Measurements from ENCODE around the gene SAP30L. TPM values are rescaled to one million over a fixed set of nuclear protein-coding genes. Genes with fewer than 3 reads are reported as not detected.
A peak's percentile ranks its signal among the peaks of the same experiment; 100 is the strongest.

SAP30L gene
- total RNA-seq, 1 experiment from 2014 or later: 54.6 TPM

DNA sequence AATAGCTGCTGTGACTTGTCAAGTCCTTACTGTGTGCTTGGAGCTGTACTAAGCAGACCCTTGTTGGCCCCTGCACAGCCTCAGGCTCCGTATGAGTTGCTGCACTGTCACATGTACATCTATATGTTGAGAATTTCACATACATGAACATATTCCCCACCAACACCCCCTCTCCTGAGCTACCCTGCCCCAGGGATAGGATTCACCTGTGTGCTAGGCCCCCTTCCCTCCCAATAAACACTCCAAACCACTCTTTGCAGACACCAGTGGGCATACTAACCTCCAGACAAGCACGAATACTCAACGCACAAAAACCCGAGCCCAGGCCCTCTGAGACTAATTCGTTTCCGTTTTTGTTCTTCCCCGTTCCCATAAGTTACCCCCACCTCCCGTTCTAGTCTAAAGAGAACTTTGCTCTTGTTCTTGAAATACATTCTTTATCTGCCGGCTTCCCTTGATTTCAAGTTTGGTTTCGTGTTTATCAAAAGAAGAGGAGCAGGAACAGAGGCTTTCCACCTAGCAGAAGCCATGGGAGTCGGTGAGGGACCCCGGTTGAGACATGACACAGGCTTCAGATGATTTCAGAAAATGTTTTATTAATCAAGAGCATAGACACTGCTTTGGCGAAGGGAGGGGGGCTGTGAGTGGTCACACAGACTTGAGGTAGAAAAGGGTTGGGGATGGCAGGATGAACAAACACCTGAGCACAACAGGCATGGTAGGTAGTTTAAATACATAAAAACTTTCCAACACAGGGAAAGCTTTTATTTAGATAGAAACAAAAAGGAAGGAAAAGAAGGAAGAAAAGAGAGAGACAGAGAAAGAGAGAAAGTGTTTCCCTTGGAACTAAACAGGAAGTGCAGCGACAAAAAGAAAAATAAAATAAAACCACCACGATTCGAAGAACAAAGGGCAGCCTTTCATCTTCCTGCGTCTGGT is 28.9 kb downstream of the SAP30L start:
- CTCF ChIA-PET: no interaction called here
- POLR2A ChIA-PET: no interaction called here
- Histone ChIP-seq H3K4me1 (ENCODE audit: control insufficient read depth, insufficient read depth, low read length) (no peaks in the 10 kb centered on the region; the same call in 1 of the 2 replicates), H3K27ac (ENCODE audit: low read length) (no peak overlapping the region), H3K36me3 (ENCODE audit: control insufficient read depth, insufficient read depth, low read length) (no peaks in the 10 kb centered on the region), H3K9me3 (ENCODE audit: control insufficient read depth, insufficient read depth, low read depth, low read length) (no peaks in the 10 kb centered on the region), H3K27me3 (ENCODE audit: control insufficient read depth, insufficient read depth, low read length) (peaks cover 15% of the 10 kb centered on the region), H3K4me3 (ENCODE audit: low read depth in 2 of 2, low read length in 2 of 2) (no peak overlapping the region)
- in situ Hi-C loops (cut with HindIII; ENCODE audit: low pct_unique_long_range_greater_than_20kb, low sequenced_read_pairs) (no loop called here), intact Hi-C loops (cut with micrococcal nuclease; ENCODE audit: unreplicated experiment) (no loop called here)
- TF ChIP-seq, protein P1, sequence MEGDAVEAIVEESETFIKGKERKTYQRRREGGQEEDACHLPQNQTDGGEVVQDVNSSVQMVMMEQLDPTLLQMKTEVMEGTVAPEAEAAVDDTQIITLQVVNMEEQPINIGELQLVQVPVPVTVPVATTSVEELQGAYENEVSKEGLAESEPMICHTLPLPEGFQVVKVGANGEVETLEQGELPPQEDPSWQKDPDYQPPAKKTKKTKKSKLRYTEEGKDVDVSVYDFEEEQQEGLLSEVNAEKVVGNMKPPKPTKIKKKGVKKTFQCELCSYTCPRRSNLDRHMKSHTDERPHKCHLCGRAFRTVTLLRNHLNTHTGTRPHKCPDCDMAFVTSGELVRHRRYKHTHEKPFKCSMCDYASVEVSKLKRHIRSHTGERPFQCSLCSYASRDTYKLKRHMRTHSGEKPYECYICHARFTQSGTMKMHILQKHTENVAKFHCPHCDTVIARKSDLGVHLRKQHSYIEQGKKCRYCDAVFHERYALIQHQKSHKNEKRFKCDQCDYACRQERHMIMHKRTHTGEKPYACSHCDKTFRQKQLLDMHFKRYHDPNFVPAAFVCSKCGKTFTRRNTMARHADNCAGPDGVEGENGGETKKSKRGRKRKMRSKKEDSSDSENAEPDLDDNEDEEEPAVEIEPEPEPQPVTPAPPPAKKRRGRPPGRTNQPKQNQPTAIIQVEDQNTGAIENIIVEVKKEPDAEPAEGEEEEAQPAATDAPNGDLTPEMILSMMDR (IDR thresholded peaks at IDR 0.05): no peak
- TF ChIP-seq, protein P2, sequence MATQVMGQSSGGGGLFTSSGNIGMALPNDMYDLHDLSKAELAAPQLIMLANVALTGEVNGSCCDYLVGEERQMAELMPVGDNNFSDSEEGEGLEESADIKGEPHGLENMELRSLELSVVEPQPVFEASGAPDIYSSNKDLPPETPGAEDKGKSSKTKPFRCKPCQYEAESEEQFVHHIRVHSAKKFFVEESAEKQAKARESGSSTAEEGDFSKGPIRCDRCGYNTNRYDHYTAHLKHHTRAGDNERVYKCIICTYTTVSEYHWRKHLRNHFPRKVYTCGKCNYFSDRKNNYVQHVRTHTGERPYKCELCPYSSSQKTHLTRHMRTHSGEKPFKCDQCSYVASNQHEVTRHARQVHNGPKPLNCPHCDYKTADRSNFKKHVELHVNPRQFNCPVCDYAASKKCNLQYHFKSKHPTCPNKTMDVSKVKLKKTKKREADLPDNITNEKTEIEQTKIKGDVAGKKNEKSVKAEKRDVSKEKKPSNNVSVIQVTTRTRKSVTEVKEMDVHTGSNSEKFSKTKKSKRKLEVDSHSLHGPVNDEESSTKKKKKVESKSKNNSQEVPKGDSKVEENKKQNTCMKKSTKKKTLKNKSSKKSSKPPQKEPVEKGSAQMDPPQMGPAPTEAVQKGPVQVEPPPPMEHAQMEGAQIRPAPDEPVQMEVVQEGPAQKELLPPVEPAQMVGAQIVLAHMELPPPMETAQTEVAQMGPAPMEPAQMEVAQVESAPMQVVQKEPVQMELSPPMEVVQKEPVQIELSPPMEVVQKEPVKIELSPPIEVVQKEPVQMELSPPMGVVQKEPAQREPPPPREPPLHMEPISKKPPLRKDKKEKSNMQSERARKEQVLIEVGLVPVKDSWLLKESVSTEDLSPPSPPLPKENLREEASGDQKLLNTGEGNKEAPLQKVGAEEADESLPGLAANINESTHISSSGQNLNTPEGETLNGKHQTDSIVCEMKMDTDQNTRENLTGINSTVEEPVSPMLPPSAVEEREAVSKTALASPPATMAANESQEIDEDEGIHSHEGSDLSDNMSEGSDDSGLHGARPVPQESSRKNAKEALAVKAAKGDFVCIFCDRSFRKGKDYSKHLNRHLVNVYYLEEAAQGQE (IDR thresholded peaks at IDR 0.05; ENCODE audit: insufficient read depth in 1 of 2, low read depth in 2 of 2, low read length in 1 of 2): no peak
- TF ChIP-seq TCF7L2 (IDR thresholded peaks at IDR 0.05; ENCODE audit: low read depth, low read length) (no peak), POLR2AphosphoS5 (IDR thresholded peaks at IDR 0.05; ENCODE audit: low read depth, low read length) (no peak), SIN3A (IDR thresholded peaks at IDR 0.05; ENCODE audit: borderline replicate concordance, insufficient read depth, low read depth, low read length) (no peak)
- DNase-seq (ENCODE audit: low read depth, low spot score) (no peak), ATAC-seq (no peak)
- no TSS peak for BruUV-seq (replicated peaks)

DNA sequence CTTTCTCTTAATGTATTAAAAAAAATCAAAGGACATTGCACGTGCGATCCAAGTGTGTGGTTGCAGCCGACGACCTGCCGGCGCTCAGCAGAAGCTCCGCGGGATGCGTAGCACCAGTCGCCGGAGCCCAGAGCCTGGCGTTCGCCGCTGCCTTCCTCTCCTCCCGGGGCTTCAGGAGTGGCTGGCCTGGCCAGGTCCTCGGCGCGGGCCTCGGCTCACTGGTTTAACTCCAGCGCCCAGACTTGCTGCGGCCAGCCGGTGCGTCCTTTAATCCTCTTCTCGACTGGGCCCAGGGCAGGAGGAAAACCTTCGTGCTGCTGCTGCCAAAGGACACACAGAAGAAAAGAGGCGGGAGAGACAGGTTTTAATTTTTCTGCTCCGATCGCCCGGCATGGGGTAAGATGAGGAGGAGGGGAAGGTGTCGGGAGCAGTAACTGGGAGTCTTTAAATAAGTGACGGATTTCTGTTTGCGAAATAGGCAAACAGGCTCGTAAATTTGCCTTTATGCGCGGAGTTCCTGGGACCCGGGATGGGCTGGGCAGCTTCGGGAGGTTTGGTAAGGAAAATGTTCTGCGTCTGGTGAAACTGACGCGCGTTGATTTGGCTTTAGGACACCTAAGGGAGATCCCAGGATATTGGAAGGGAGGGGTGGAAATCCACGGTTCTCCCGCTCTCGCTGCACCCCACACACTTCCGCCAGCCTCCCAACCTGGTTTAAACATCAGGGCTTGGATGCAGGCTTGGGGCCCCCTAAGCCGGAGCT is 30.0 kb downstream of the SAP30L start:
- no peak overlapping the region for H3K27ac ChIP-seq (ENCODE audit: low read length)
- POLR2A ChIA-PET: no interaction called here
- ATAC-seq (no peak), DNase-seq (ENCODE audit: low read depth, low spot score) (no peak)
- intact Hi-C loops (cut with micrococcal nuclease; ENCODE audit: unreplicated experiment) (no loop called here), in situ Hi-C loops (cut with HindIII; ENCODE audit: low pct_unique_long_range_greater_than_20kb, low sequenced_read_pairs) (no loop called here)
- no peaks in the 10 kb centered on the region for H3K9me3 ChIP-seq (ENCODE audit: control insufficient read depth, insufficient read depth, low read depth, low read length)
- no peak for TF ChIP-seq SIN3A (IDR thresholded peaks at IDR 0.05; ENCODE audit: borderline replicate concordance, insufficient read depth, low read depth, low read length)
- TF ChIP-seq, protein P1 (IDR thresholded peaks at IDR 0.05): no peak
- TF ChIP-seq POLR2AphosphoS5 (IDR thresholded peaks at IDR 0.05; ENCODE audit: low read depth, low read length): no peak
- TF ChIP-seq TCF7L2 (IDR thresholded peaks at IDR 0.05; ENCODE audit: low read depth, low read length): no peak
- TF ChIP-seq, protein P2 (IDR thresholded peaks at IDR 0.05; ENCODE audit: insufficient read depth in 1 of 2, low read depth in 2 of 2, low read length in 1 of 2): no peak
- H3K4me1 ChIP-seq (ENCODE audit: control insufficient read depth, insufficient read depth, low read length): no peaks in the 10 kb centered on the region; the same call in 1 of the 2 replicates
- H3K27me3 ChIP-seq (ENCODE audit: control insufficient read depth, insufficient read depth, low read length): peaks cover 20% of the 10 kb centered on the region
- BruUV-seq (replicated peaks): no TSS peak
- CTCF ChIA-PET: no interaction called here
- peak overlapping the region in 1 of 2 experiments; percentile 2; a peak in 1 of 4 replicates for H3K4me3 ChIP-seq (ENCODE audit: low read depth in 2 of 2, low read length in 2 of 2)
- no peaks in the 10 kb centered on the region for H3K36me3 ChIP-seq (ENCODE audit: control insufficient read depth, insufficient read depth, low read length)
